Keratinocyte (primary cell): ENCODE measurements around the gene HEG1. TPM values are rescaled to one million over a fixed set of nuclear protein-coding genes. Genes with fewer than 3 reads are reported as not detected.

Experiments used
- DNase-seq: peaks from one replicate; pipeline ENCODE4 v3.0.0-alpha.2; 2011; ENCODE audit warnings: low read depth, missing footprints, low spot score
- FAIRE-seq: peaks from 2 replicates; lab custom pipeline; 2011; peaks lifted over from hg19 to GRCh38; lab: Jason Lieb, UNC
- H2AFZ ChIP-seq: 2 replicates; pipeline ENCODE4 v1.6.0; 2012; ENCODE audit warnings: low read length, control low read depth, inconsistent platforms; ENCODE audit not compliant: control insufficient read depth
- H3K27ac ChIP-seq: 2 replicates; pipeline ENCODE4 v1.5.1; 2011; ENCODE audit warnings: low read length; ENCODE audit not compliant: control insufficient read depth, insufficient read depth
- H3K27me3 ChIP-seq: 3 replicates; pipeline ENCODE4 v1.6.0; 2011; ENCODE audit warnings: low read length; ENCODE audit not compliant: control insufficient read depth, insufficient read depth; ENCODE audit errors: extremely low read depth
- H3K36me3 ChIP-seq, 2 experiments: 2 replicates in 1 of 2; 3 replicates in 1 of 2; pipeline ENCODE4 v1.5.1; 2011; ENCODE audit warnings: low read length in 2 of 2, mild to moderate bottlenecking in 1 of 2; ENCODE audit not compliant: control insufficient read depth in 2 of 2, insufficient read depth in 2 of 2; ENCODE audit errors: extremely low read depth in 1 of 2
- H3K4me1 ChIP-seq: 3 replicates; pipeline ENCODE4 v1.5.1; 2011; ENCODE audit warnings: low read length; ENCODE audit not compliant: control insufficient read depth, insufficient read depth; ENCODE audit errors: extremely low read depth
- H3K4me2 ChIP-seq: 3 replicates; pipeline ENCODE4 v1.6.0; 2011; ENCODE audit warnings: low read depth, low read length; ENCODE audit not compliant: control insufficient read depth, insufficient read depth; ENCODE audit errors: extremely low read depth
- H3K4me3 ChIP-seq, 3 experiments: fragments of 200-600 bp in 1 of 3; sonication (generic) in 1 of 3; 2 replicates in 2 of 3; 3 replicates in 1 of 3; pipeline ENCODE4 v1.5.1; 2011 to 2016; ENCODE audit warnings: low read length in 3 of 3, mild to moderate bottlenecking in 3 of 3, control low read depth in 2 of 3, inconsistent platforms in 1 of 3, low read depth in 1 of 3, mixed read lengths in 1 of 3, mixed run types in 1 of 3, moderate library complexity in 1 of 3; ENCODE audit not compliant: control insufficient read depth in 2 of 3, insufficient read depth in 2 of 3; ENCODE audit errors: extremely low read depth in 1 of 3
- H3K79me2 ChIP-seq: 2 replicates; pipeline ENCODE4 v1.6.0; 2012; ENCODE audit warnings: low read length; ENCODE audit not compliant: control insufficient read depth, insufficient read depth
- H3K9ac ChIP-seq: 3 replicates; pipeline ENCODE4 v1.6.0; 2011; ENCODE audit warnings: low read length; ENCODE audit not compliant: control insufficient read depth, insufficient read depth; ENCODE audit errors: extremely low read depth
- H3K9me1 ChIP-seq: 3 replicates; pipeline ENCODE4 v1.6.0; 2011; ENCODE audit warnings: low read length; ENCODE audit not compliant: control insufficient read depth, insufficient read depth; ENCODE audit errors: extremely low read depth
- H3K9me3 ChIP-seq: 2 replicates; pipeline ENCODE4 v1.5.1; 2012; ENCODE audit warnings: low read depth, low read length; ENCODE audit not compliant: control insufficient read depth
- H4K20me1 ChIP-seq: 3 replicates; pipeline ENCODE4 v1.6.0; 2011; ENCODE audit warnings: low read length; ENCODE audit not compliant: control insufficient read depth, insufficient read depth; ENCODE audit errors: extremely low read depth
- EZH2 ChIP-seq: IDR thresholded peaks from one replicate; pipeline ENCODE4 v1.6.1; 2012; ENCODE audit warnings: inconsistent platforms, mild to moderate bottlenecking, low read length, moderate library complexity
- dilution Hi-C: fragments of 300-500 bp; cut with MboI; formaldehyde crosslinking; loops from one replicate; pipeline ENCODE4 v1.7.0; 2020; ENCODE audit warnings: low sequenced_read_pairs; ENCODE audit not compliant: extremely low pct_ligation_motif_present
- polyA plus RNA-seq, 5 experiments: library from polyadenylated mRNA; depleted of rRNA in 3 of 5; stranded (reverse) in 3 of 5; stranded (forward) in 1 of 5; unstranded in 1 of 5; fragments of >200 nt; gene quantifications; 1 replicate in 1 of 5; 2 replicates in 3 of 5; 3 replicates in 1 of 5; pipeline versions ENCODE4 v1.2.1 to v1.2.3, GENCODE V29; 2011 to 2012; ENCODE audit warnings: missing spikeins in 2 of 5, low read depth in 1 of 5, low replicate concordance in 1 of 5
- TF ChIP-seq, protein P1 (sequence below), 3 experiments: IDR thresholded peaks in 1 of 3; conservative IDR thresholded peaks in 1 of 3; optimal IDR thresholded peaks in 1 of 3; 2 replicates in 2 of 3; 3 replicates in 1 of 3; pipeline versions ENCODE3 to v1.5.1; 2011; ENCODE audit warnings: low read length in 3 of 3, mild to moderate bottlenecking in 3 of 3, moderate library complexity in 2 of 3, control low read depth in 1 of 3, inconsistent platforms in 1 of 3; ENCODE audit not compliant: insufficient read depth in 2 of 3; ENCODE audit errors: extremely low read depth in 1 of 3

HEG1 gene
- polyA plus RNA-seq, 1 donor (not counting 4 experiments of a cell fraction or from before 2014, with no cell fraction given) = 12.7 TPM

DNA sequence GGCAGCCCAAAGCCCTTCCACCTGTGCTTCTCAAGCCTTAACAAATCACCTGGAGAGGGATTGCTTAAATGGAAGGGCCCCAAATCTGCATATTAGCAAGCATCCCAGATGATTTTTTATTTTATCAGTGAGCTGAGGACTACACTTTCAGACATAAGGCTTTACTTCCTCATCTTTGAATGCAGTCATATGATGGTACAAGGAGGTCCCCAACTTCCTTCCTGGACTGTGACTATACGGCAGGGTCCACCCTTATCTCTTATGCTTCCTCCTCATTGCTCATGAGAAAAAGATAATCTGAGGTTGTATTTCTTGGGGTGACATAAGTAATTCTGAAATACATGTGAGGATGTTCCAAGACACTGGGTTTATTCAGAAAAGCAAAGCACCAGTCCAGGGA lies 13.7 kb upstream of the HEG1 start:
- peaks cover 5% of the 10 kb centered on the region for H3K4me1 ChIP-seq
- H4K20me1 ChIP-seq = no peaks in the 10 kb centered on the region
- dilution Hi-C loops = no loop called here
- no peaks in the 10 kb centered on the region for H3K36me3 ChIP-seq
- no peaks in the 10 kb centered on the region for H3K9me3 ChIP-seq
- DNase-seq (no peak), FAIRE-seq (no peak)
- no peak overlapping the region for H3K4me2 ChIP-seq
- H3K27ac ChIP-seq = no peak overlapping the region
- TF ChIP-seq EZH2 = no peak
- TF ChIP-seq, protein P1, sequence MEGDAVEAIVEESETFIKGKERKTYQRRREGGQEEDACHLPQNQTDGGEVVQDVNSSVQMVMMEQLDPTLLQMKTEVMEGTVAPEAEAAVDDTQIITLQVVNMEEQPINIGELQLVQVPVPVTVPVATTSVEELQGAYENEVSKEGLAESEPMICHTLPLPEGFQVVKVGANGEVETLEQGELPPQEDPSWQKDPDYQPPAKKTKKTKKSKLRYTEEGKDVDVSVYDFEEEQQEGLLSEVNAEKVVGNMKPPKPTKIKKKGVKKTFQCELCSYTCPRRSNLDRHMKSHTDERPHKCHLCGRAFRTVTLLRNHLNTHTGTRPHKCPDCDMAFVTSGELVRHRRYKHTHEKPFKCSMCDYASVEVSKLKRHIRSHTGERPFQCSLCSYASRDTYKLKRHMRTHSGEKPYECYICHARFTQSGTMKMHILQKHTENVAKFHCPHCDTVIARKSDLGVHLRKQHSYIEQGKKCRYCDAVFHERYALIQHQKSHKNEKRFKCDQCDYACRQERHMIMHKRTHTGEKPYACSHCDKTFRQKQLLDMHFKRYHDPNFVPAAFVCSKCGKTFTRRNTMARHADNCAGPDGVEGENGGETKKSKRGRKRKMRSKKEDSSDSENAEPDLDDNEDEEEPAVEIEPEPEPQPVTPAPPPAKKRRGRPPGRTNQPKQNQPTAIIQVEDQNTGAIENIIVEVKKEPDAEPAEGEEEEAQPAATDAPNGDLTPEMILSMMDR (optimal IDR thresholded peaks at IDR 0.05 in 1 of 3, IDR thresholded peaks at IDR 0.05 in 1 of 3, conservative IDR thresholded peaks at IDR 0.05 in 1 of 3; ENCODE audit: extremely low read depth in 1 of 3, insufficient read depth in 2 of 3, low read length in 3 of 3) = no peak
- no peak overlapping the region for H2AFZ ChIP-seq
- H3K27me3 ChIP-seq = no peaks in the 10 kb centered on the region
- H3K79me2 ChIP-seq = no peaks in the 10 kb centered on the region
- no peak overlapping the region for H3K4me3 ChIP-seq
- H3K9me1 ChIP-seq = no peaks in the 10 kb centered on the region
- no peak overlapping the region for H3K9ac ChIP-seq

GRCh38 chr3:125068265-125068664 lies 12.5 kb upstream of the HEG1 start:
- H2AFZ ChIP-seq = no peak overlapping the region
- dilution Hi-C loops = no loop called here
- no peak overlapping the region for H3K27ac ChIP-seq
- no peak overlapping the region for H3K9ac ChIP-seq
- H3K9me1 ChIP-seq = no peaks in the 10 kb centered on the region
- no peak overlapping the region for H3K4me3 ChIP-seq
- TF ChIP-seq, protein P1 (optimal IDR thresholded peaks at IDR 0.05 in 1 of 3, IDR thresholded peaks at IDR 0.05 in 1 of 3, conservative IDR thresholded peaks at IDR 0.05 in 1 of 3; ENCODE audit: extremely low read depth in 1 of 3, insufficient read depth in 2 of 3, low read length in 3 of 3) = no peak
- no peak for TF ChIP-seq EZH2
- H3K4me2 ChIP-seq = no peak overlapping the region
- DNase-seq (no peak), FAIRE-seq (no peak)
- no peaks in the 10 kb centered on the region for H4K20me1 ChIP-seq
- H3K36me3 ChIP-seq = no peaks in the 10 kb centered on the region
- no peaks in the 10 kb centered on the region for H3K9me3 ChIP-seq
- H3K27me3 ChIP-seq = no peaks in the 10 kb centered on the region
- H3K79me2 ChIP-seq = no peaks in the 10 kb centered on the region
- H3K4me1 ChIP-seq = peaks cover 11% of the 10 kb centered on the region
